ENCODE measurements around the gene FMOD. TPM values are rescaled to one million over a fixed set of nuclear protein-coding genes. Genes with fewer than 3 reads are reported as not detected.

The FMOD gene
- total RNA-seq, 1 experiment from 2014 or later = 0.69 TPM

GRCh38 chr1:203390298-203390697 is 39.4 kb upstream of the FMOD start:
- Histone ChIP-seq H3K4me3 (ENCODE audit: low read depth, low read length, poor library complexity, severe bottlenecking) (no peak overlapping the region), H3K4me1 (ENCODE audit: insufficient read depth, low read length, poor library complexity, severe bottlenecking) (no peaks in the 10 kb centered on the region), H3K27me3 (replicated peaks; ENCODE audit: insufficient read depth, low read depth, low read length, poor library complexity) (no peaks in the 10 kb centered on the region), H3K9me3 (ENCODE audit: low read depth, low read length, poor library complexity, severe bottlenecking) (no peaks in the 10 kb centered on the region), H3K36me3 (ENCODE audit: insufficient read depth, low read length, poor library complexity, severe bottlenecking) (no peaks in the 10 kb centered on the region), H3K27ac (ENCODE audit: low read depth, low read length, poor library complexity, severe bottlenecking) (no peak overlapping the region)
- no TSS peak for BruUV-seq (replicated peaks)
- POLR2A ChIA-PET (ENCODE audit: low non-redundant PET) = no interaction called here
- TF ChIP-seq EZH2 (IDR thresholded peaks at IDR 0.05; ENCODE audit: borderline replicate concordance, low read depth, low read length, poor library complexity, severe bottlenecking) = no peak
- TF ChIP-seq, protein P1, sequence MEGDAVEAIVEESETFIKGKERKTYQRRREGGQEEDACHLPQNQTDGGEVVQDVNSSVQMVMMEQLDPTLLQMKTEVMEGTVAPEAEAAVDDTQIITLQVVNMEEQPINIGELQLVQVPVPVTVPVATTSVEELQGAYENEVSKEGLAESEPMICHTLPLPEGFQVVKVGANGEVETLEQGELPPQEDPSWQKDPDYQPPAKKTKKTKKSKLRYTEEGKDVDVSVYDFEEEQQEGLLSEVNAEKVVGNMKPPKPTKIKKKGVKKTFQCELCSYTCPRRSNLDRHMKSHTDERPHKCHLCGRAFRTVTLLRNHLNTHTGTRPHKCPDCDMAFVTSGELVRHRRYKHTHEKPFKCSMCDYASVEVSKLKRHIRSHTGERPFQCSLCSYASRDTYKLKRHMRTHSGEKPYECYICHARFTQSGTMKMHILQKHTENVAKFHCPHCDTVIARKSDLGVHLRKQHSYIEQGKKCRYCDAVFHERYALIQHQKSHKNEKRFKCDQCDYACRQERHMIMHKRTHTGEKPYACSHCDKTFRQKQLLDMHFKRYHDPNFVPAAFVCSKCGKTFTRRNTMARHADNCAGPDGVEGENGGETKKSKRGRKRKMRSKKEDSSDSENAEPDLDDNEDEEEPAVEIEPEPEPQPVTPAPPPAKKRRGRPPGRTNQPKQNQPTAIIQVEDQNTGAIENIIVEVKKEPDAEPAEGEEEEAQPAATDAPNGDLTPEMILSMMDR (conservative IDR thresholded peaks at IDR 0.05; ENCODE audit: low read depth, low read length) = no peak
- DNase-seq (ENCODE audit: low spot score) = no peak
- intact Hi-C loops (cut with micrococcal nuclease; ENCODE audit: unreplicated experiment) = no loop called here
- CTCF ChIA-PET = interaction anchor here (0.6 kb wide), 1 partner anchor 167 kb away, joined by 4 read pairs; no protein-coding TSS in a partner anchor

- no peak for TF ChIP-seq EZH2 (IDR thresholded peaks at IDR 0.05; ENCODE audit: borderline replicate concordance, low read depth, low read length, poor library complexity, severe bottlenecking)
- TF ChIP-seq, protein P1 (conservative IDR thresholded peaks at IDR 0.05; ENCODE audit: low read depth, low read length) = no peak
- CTCF ChIA-PET = interaction anchor here (0.7 kb wide), 1 partner anchor 11 kb away, joined by 3 read pairs; no protein-coding TSS in a partner anchor
- H3K9me3 ChIP-seq (ENCODE audit: low read depth, low read length, poor library complexity, severe bottlenecking) = no peaks in the 10 kb centered on the region
- H3K36me3 ChIP-seq (ENCODE audit: insufficient read depth, low read length, poor library complexity, severe bottlenecking) = no peaks in the 10 kb centered on the region
- intact Hi-C loops (cut with micrococcal nuclease; ENCODE audit: unreplicated experiment) = no loop called here
- no peaks in the 10 kb centered on the region for H3K4me1 ChIP-seq (ENCODE audit: insufficient read depth, low read length, poor library complexity, severe bottlenecking)
- H3K27ac ChIP-seq (ENCODE audit: low read depth, low read length, poor library complexity, severe bottlenecking) = no peak overlapping the region
- no peaks in the 10 kb centered on the region for H3K27me3 ChIP-seq (replicated peaks; ENCODE audit: insufficient read depth, low read depth, low read length, poor library complexity)
- no peak for DNase-seq (ENCODE audit: low spot score)
- no peak overlapping the region for H3K4me3 ChIP-seq (ENCODE audit: low read depth, low read length, poor library complexity, severe bottlenecking)
- no TSS peak for BruUV-seq (replicated peaks)
- POLR2A ChIA-PET (ENCODE audit: low non-redundant PET) = no interaction called here
These were observed 37.8 kb upstream of the FMOD start for GRCh38 chr1:203388683-203389082.

DNA sequence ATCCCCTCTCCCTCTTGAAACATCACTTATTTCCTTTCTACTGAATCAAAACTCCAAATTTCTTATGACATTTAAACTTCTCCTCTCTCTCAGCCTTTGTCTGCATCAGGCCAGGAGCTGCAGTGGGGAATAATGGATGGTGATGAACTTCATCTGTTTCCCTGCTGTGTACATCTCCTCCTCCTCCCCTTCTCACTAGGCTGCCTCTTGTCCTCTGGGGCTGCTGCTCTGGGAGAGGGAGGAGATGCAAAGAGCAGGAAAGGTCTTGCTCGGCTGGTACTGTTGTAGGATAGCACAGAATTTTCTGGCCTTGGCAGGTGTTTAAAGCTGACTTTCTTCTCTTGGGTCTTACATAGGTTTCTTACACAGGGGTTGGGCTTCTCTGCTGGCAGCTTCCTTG is 31.1 kb upstream of the FMOD start:
- intact Hi-C loops (cut with micrococcal nuclease; ENCODE audit: unreplicated experiment) = no loop called here
- Histone ChIP-seq H3K36me3 (ENCODE audit: insufficient read depth, low read length, poor library complexity, severe bottlenecking) (no peaks in the 10 kb centered on the region), H3K27me3 (replicated peaks; ENCODE audit: insufficient read depth, low read depth, low read length, poor library complexity) (no peaks in the 10 kb centered on the region), H3K4me1 (ENCODE audit: insufficient read depth, low read length, poor library complexity, severe bottlenecking) (no peaks in the 10 kb centered on the region), H3K9me3 (ENCODE audit: low read depth, low read length, poor library complexity, severe bottlenecking) (no peaks in the 10 kb centered on the region), H3K27ac (ENCODE audit: low read depth, low read length, poor library complexity, severe bottlenecking) (no peak overlapping the region), H3K4me3 (ENCODE audit: low read depth, low read length, poor library complexity, severe bottlenecking) (no peak overlapping the region)
- no TSS peak for BruUV-seq (replicated peaks)
- DNase-seq (ENCODE audit: low spot score) = no peak
- TF ChIP-seq, protein P1 (conservative IDR thresholded peaks at IDR 0.05; ENCODE audit: low read depth, low read length) = no peak
- TF ChIP-seq EZH2 (IDR thresholded peaks at IDR 0.05; ENCODE audit: borderline replicate concordance, low read depth, low read length, poor library complexity, severe bottlenecking) = no peak
- CTCF ChIA-PET = no interaction called here
- POLR2A ChIA-PET (ENCODE audit: low non-redundant PET) = no interaction called here

All from A673 (cell line).